BJ (cell line): Measurements from ENCODE around the gene ANKS3. TPM values are rescaled to one million over a fixed set of nuclear protein-coding genes. Genes with fewer than 3 reads are reported as not detected.
"Not testable (repeated sequence)": the region's sequence is repeated elsewhere in the genome, so short reads cannot be mapped to it uniquely, and the experiment has no call there.

Experiments
- CTCF ChIA-PET: fragments of 350-600 bp; formaldehyde crosslinking; extraction: SDS; loops from one replicate; lab custom pipeline; 2021; ENCODE audit warnings: antibody characterized with exemption, inconsistent platforms; lab: Yijun Ruan, JAX
- POLR2A ChIA-PET: fragments of 300-600 bp; sonication (Branson Sonifier 250); formaldehyde crosslinking; extraction: SDS; loops from one replicate; lab custom pipeline; 2021; ENCODE audit warnings: antibody characterized with exemption; lab: Charles Lee
- DNase-seq: peaks from one replicate; pipeline ENCODE4 v3.0.0-alpha.2; 2011; ENCODE audit warnings: low read depth
- H3K27me3 ChIP-seq: 2 replicates; pipeline ENCODE4 v1.6.0; 2011; ENCODE audit warnings: low read length; ENCODE audit not compliant: control insufficient read depth, insufficient read depth
- H3K36me3 ChIP-seq: 2 replicates; pipeline ENCODE4 v1.5.1; 2011; ENCODE audit warnings: low read length; ENCODE audit not compliant: control insufficient read depth, insufficient read depth
- H3K4me3 ChIP-seq: 2 replicates; pipeline ENCODE4 v1.5.1; 2011; ENCODE audit warnings: low read depth, mild to moderate bottlenecking, control low read depth, low read length
- polyA plus RNA-seq: library from polyadenylated mRNA; depleted of rRNA; stranded (reverse); fragments of >200 nt; gene quantifications from 2 replicates; pipeline ENCODE4 v1.2.3, GENCODE V29; 2011
- TF ChIP-seq, protein P1 (sequence below): IDR thresholded peaks from 2 replicates; pipeline ENCODE4 v1.5.1; 2011; ENCODE audit warnings: low read depth, mild to moderate bottlenecking, control low read depth, inconsistent platforms, low read length, moderate library complexity; ENCODE audit not compliant: insufficient read depth

ANKS3 gene
- polyA plus RNA-seq, 1 experiment = 23.7 TPM

DNA sequence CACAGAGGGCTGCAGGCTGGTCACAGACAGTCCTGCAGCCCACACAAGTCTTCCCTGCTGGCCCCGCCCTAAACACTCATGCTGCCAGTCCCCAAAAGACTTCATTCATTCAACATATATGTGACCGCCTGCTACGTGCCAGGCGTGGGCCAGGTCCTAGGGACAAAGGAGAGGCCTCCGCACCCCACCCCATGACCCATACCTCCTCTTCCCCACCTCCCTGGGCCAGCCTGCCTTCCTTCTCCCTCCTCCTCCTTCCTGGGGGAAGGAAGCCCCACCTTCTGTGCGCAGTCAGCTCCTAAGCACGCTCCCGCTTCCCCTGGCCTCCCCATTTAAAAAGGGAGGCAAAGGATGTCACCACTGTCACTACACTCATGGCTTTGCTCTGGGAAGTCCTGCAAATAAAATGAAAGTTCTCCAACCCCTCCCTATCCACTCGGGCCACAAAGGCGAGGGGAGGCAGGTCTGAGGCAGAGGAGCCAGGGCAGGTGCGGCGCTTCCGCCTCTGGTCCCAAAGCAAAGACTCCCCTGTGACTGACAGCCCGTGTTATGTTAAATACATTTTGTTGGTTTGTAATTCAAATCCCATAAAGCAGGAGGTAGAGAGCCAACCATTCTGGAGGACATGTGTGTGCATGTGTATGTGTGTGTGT is 9.3 kb upstream of the ANKS3 start:
- H3K27me3 ChIP-seq = no peaks in the 10 kb centered on the region
- H3K36me3 ChIP-seq = no peaks in the 10 kb centered on the region; the same call in 1 of the 2 replicates
- TF ChIP-seq, protein P1, sequence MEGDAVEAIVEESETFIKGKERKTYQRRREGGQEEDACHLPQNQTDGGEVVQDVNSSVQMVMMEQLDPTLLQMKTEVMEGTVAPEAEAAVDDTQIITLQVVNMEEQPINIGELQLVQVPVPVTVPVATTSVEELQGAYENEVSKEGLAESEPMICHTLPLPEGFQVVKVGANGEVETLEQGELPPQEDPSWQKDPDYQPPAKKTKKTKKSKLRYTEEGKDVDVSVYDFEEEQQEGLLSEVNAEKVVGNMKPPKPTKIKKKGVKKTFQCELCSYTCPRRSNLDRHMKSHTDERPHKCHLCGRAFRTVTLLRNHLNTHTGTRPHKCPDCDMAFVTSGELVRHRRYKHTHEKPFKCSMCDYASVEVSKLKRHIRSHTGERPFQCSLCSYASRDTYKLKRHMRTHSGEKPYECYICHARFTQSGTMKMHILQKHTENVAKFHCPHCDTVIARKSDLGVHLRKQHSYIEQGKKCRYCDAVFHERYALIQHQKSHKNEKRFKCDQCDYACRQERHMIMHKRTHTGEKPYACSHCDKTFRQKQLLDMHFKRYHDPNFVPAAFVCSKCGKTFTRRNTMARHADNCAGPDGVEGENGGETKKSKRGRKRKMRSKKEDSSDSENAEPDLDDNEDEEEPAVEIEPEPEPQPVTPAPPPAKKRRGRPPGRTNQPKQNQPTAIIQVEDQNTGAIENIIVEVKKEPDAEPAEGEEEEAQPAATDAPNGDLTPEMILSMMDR = no peak
- CTCF ChIA-PET = no interaction called here
- no peak for DNase-seq
- no peak overlapping the region for H3K4me3 ChIP-seq
- POLR2A ChIA-PET = no interaction called here

DNA sequence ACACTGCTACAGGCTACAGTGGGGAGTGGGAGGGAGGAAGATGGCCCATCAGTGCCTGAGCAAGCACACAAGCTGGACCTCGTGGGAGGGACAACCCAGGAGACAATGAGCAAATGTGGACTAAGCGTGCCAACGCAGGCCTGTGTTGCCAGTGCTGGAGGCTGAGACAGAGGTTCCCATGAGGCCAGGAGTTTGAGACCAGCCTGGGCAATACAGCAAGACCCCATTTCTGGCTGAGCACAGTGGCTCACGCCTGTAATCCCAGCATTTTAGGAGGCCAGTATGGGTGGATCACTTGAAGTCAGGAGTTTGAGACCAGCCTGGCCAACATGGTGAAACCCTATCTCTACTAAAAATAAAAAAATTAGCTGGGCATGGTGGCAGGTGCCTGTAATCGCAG is 4.3 kb upstream of the ANKS3 start:
- POLR2A ChIA-PET, DNase-seq, CTCF ChIA-PET, H3K4me3 ChIP-seq, H3K36me3 ChIP-seq, H3K27me3 ChIP-seq: not testable (repeated sequence)

DNA sequence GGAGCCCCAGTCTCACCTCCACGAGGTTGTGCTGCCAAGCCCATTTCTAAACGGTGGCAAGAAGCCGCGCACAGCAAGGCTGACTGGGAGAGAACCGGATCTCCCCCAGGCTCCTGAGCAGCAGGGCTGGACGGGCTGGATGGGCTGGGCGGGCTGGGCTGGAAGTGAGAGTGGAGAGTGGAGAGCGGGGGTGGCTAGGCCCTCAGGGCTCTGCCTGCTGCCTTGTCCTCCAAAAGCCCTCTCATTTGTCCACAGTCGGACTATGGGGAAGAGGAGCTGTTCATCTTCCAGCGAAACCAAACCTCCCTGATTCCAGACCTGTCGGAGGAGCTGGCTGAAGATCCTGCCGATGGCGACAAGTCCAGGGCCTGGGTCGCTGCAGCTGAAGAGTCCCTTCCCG is 3.5 kb upstream of the ANKS3 start:
- H3K27me3 ChIP-seq = no peaks in the 10 kb centered on the region
- CTCF ChIA-PET = interaction anchor here (1.0 kb wide), 1 partner anchor 10 kb away, joined by 3 read pairs; no protein-coding TSS in a partner anchor
- TF ChIP-seq, protein P1 = no peak
- no peaks in the 10 kb centered on the region; the same call in 1 of the 2 replicates for H3K36me3 ChIP-seq
- no peak overlapping the region for H3K4me3 ChIP-seq
- no peak for DNase-seq
- POLR2A ChIA-PET = no interaction called here

DNA sequence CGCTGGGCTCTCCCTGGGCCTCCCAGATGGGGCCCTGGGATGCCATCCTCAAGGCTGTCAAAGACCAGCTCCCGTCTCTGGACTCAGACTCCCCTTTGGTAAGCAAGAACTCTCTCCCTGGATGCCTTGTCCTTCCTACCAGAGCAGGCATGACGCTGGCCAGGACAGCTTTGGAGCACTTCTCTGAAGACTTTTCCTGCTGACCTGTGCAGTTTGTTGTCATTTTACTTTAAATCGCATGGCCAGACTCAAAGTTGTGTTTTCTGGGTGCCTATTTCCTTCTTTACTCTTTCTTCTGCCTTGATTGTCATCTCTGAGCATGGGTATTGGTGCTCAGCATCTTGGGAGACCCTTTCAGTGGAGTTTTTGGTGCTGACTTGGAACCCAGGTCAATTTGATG is 2.5 kb upstream of the ANKS3 start:
- Histone ChIP-seq H3K4me3 (no peak overlapping the region), H3K27me3 (no peaks in the 10 kb centered on the region), H3K36me3 (no peaks in the 10 kb centered on the region; the same call in 1 of the 2 replicates)
- no peak for DNase-seq
- TF ChIP-seq, protein P1 = no peak
- ChIA-PET CTCF (interaction anchor here (1.0 kb wide), 1 partner anchor 11 kb away, joined by 3 read pairs; no protein-coding TSS in a partner anchor), POLR2A (interaction anchor here (0.9 kb wide), 1 partner anchor 67 kb away, joined by 3 read pairs; no protein-coding TSS in a partner anchor)

DNA sequence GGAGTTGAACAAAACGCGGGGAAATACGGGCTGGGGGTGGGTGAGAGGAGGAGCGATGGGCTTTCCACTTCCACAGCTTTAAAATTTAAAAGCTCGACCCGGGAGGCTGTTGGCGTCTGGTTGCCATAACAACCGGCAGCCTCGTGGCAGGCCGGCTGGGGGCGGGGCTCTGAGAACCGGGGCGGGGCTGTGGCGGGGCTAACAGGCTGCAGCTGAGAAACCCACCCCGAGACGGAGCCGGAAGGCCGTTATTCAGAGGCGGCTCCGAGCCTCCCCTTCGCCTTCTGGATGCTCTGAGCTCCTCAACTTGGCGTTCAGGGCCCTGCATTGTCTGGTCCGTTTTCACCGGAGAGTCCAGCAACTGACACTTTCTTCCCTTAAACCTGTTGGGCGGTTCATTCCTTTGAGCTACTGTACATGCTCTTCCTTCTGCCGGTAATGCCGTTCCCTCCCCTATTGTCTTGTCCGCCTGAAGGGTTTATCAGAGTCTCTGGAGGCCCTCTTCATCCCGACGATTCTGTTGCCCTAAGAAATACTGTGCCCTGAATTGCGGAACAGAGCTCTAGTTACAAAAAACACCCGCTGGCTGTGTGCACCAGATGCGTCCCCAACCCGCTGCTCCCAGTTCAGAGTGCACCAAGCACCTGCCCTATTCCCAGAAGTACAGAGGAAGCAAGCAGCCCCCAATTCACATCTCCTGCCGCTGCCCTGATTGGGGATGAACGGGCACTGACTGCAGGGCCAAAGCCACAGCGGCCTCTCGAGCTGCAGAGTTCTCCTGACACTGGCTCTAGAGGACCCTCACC is 862 bp upstream of the ANKS3 start:
- peak; percentile 7 for DNase-seq
- CTCF ChIA-PET = interaction anchor here (0.8 to 1.3 kb wide), 3 partner anchors 12 to 332 kb away, joined by 3 to 5 read pairs (median 5); no protein-coding TSS in a partner anchor
- Histone ChIP-seq H3K4me3 (peak overlapping the region; percentile 86), H3K36me3 (peaks cover 1% of the 10 kb centered on the region; the same call in 1 of the 2 replicates), H3K27me3 (no peaks in the 10 kb centered on the region)
- POLR2A ChIA-PET = interaction anchor here (0.6 kb wide), 1 partner anchor 208 kb away, joined by 3 read pairs; no protein-coding TSS in a partner anchor
- TF ChIP-seq, protein P1 = no peak
